K562 (cell line): ENCODE data around the gene FBLN7. TPM values are rescaled to one million over a fixed set of nuclear protein-coding genes. Genes with fewer than 3 reads are reported as not detected.

Experiments
- ATAC-seq: fragments of 200-7000 bp; cut with Tn5 transposase; 3 replicates; pipeline ENCODE4 v1.9.1; 2020; ENCODE audit warnings: moderate library complexity
- BruUV-seq: library from RNA; stranded (reverse); fragments of 400-500 nt; replicated peaks from 2 replicates; lab custom pipeline; 2021; lab: Mats Ljungman, UMichigan
- CTCF ChIA-PET: fragments of 300-600 bp; formaldehyde crosslinking; extraction: SDS; loops from one replicate; lab custom pipeline; 2021; ENCODE audit warnings: low intra/inter-chr PET ratio; lab: Yijun Ruan, JAX
- POLR2A ChIA-PET: fragments of 300-600, 350-650 bp; sonication (Branson Sonifier 250); formaldehyde crosslinking; extraction: SDS; loops from one replicate; lab custom pipeline; 2021; ENCODE audit warnings: antibody characterized with exemption, inconsistent platforms; lab: Yijun Ruan, JAX
- DNase-seq, 4 experiments: peaks; one replicate each; pipeline versions ENCODE4 v3.0.0 to v3.0.0-alpha.2; 2011 to 2018; ENCODE audit warnings: low spot score in 3 of 4, mixed read lengths in 3 of 4; ENCODE audit errors: extremely low read depth in 1 of 4
- FAIRE-seq: peaks from 2 replicates; lab custom pipeline; 2011; peaks lifted over from hg19 to GRCh38; lab: Jason Lieb, UNC
- H2AFZ ChIP-seq: 2 replicates; pipeline ENCODE4 v1.6.0; 2011; ENCODE audit warnings: low read depth, low read length, control low read depth, inconsistent platforms
- H3K27ac ChIP-seq: fragments of 200-600 bp; 3 replicates; pipeline ENCODE4 v1.8.0; 2011; ENCODE audit warnings: low read depth, mild to moderate bottlenecking, control low read depth, inconsistent platforms, low read length, moderate library complexity, mixed read lengths; ENCODE audit errors: extremely low read depth
- H3K27me3 ChIP-seq, 2 experiments: fragments of 300-600 bp in 1 of 2; 2 replicates in 1 of 2; 3 replicates in 1 of 2; pipeline versions ENCODE4 v1.6.0 to v1.8.0; 2011; ENCODE audit warnings: inconsistent platforms in 2 of 2, low read length in 2 of 2, mild to moderate bottlenecking in 1 of 2, mixed read lengths in 1 of 2, moderate library complexity in 1 of 2; ENCODE audit not compliant: control insufficient read depth in 2 of 2, insufficient read depth in 2 of 2
- H3K36me3 ChIP-seq: fragments of 300-600 bp; 3 replicates; pipeline ENCODE4 v1.8.0; 2011; ENCODE audit warnings: mild to moderate bottlenecking, low read length, inconsistent platforms; ENCODE audit not compliant: control insufficient read depth, insufficient read depth
- H3K4me1 ChIP-seq, 2 experiments: fragments of 200-600 bp in 1 of 2; replicated peaks in 1 of 2; 2 replicates in 1 of 2; 3 replicates in 1 of 2; pipeline versions ENCODE4 v1.5.1 to v1.8.0; 2011; ENCODE audit warnings: inconsistent platforms in 2 of 2, low read length in 2 of 2, mild to moderate bottlenecking in 1 of 2, mixed read lengths in 1 of 2, moderate library complexity in 1 of 2; ENCODE audit not compliant: control insufficient read depth in 2 of 2, insufficient read depth in 2 of 2
- H3K4me2 ChIP-seq: 2 replicates; pipeline ENCODE4 v1.6.1; 2011; ENCODE audit warnings: low read length, control low read depth, inconsistent platforms, mixed read lengths; ENCODE audit not compliant: insufficient read depth
- H3K4me3 ChIP-seq: fragments of 200-600 bp; sonication (generic), shearing (Covaris generic); 2 replicates; pipeline ENCODE4 v1.5.1; 2016; ENCODE audit warnings: control low read depth, inconsistent platforms
- H3K79me2 ChIP-seq: fragments of 200-600 bp; 3 replicates; pipeline ENCODE4 v1.8.0; 2011; ENCODE audit warnings: low read length, inconsistent platforms; ENCODE audit not compliant: control insufficient read depth, insufficient read depth
- H3K9ac ChIP-seq, 2 experiments: 2 replicates each; pipeline versions ENCODE4 v1.6.0 to v1.6.1; 2011; ENCODE audit warnings: low read depth in 2 of 2, low read length in 2 of 2, control low read depth in 1 of 2, inconsistent platforms in 1 of 2, mild to moderate bottlenecking in 1 of 2, mixed read lengths in 1 of 2; ENCODE audit not compliant: insufficient read depth in 1 of 2
- H3K9me1 ChIP-seq: one replicate; pipeline ENCODE4 v1.6.0; 2011; ENCODE audit warnings: inconsistent platforms, mild to moderate bottlenecking, low read length, moderate library complexity; ENCODE audit not compliant: control insufficient read depth, insufficient read depth
- H3K9me3 ChIP-seq: replicated peaks from 2 replicates; pipeline ENCODE4 v1.5.1; 2011; ENCODE audit warnings: low read depth, low read length, inconsistent platforms; ENCODE audit not compliant: control insufficient read depth, insufficient read depth
- H4K20me1 ChIP-seq: replicated peaks from 2 replicates; pipeline ENCODE4 v1.6.1; 2011; ENCODE audit warnings: low read length, inconsistent platforms, mixed read lengths; ENCODE audit not compliant: control insufficient read depth, insufficient read depth
- EP400 ChIP-seq: fragments of 450-650 bp; IDR thresholded peaks from 2 replicates; pipeline ENCODE4 v1.6.1; 2017; ENCODE audit warnings: antibody characterized with exemption, mild to moderate bottlenecking, moderate library complexity
- FOXM1 ChIP-seq, 2 experiments: fragments of 450-650 bp in 1 of 2; sonication (generic) in 1 of 2; formaldehyde crosslinking in 1 of 2; IDR thresholded peaks; 2 replicates each; pipeline versions ENCODE4 v1.6.1 to v1.9.0; 2017 to 2022; ENCODE audit warnings: low read depth in 2 of 2, mild to moderate bottlenecking in 2 of 2, missing genetic modification reagents in 1 of 2, moderate library complexity in 1 of 2
- HMG20A ChIP-seq: fragments of 450-650 bp; formaldehyde crosslinking; conservative IDR thresholded peaks from 2 replicates; pipeline ENCODE4 v1.4.0; 2020; ENCODE audit warnings: mild to moderate bottlenecking, mixed read lengths
- MXI1 ChIP-seq: IDR thresholded peaks from 2 replicates; pipeline ENCODE4 v1.6.1; 2011; ENCODE audit warnings: low read depth, mild to moderate bottlenecking, improper control_type of control experiment, low read length
- POLR2A ChIP-seq: fragments of 450-650 bp; conservative IDR thresholded peaks from 2 replicates; pipeline ENCODE4 v1.6.1; 2016
- SETDB1 ChIP-seq: IDR thresholded peaks from one replicate; pipeline ENCODE4 v1.6.1; 2012; ENCODE audit warnings: low read length, control low read depth, inconsistent platforms
- TCFL5 ChIP-seq: fragments of 250-450 bp; sonication (Bioruptor Pico); conservative IDR thresholded peaks from 2 replicates; pipeline ENCODE4 v1.6.1; 2021; ENCODE audit warnings: mild to moderate bottlenecking, moderate library complexity, matching md5 sums
- ZFP91 ChIP-seq: sonication (generic); formaldehyde crosslinking; IDR thresholded peaks from 2 replicates; pipeline ENCODE4 v1.8.0; 2022; ENCODE audit warnings: mild to moderate bottlenecking, missing genetic modification reagents
- ZNF140 ChIP-seq: fragments of 250-450 bp; sonication (Bioruptor Pico); IDR thresholded peaks from 2 replicates; pipeline ENCODE4 v1.8.0; 2021; ENCODE audit warnings: moderate library complexity, mild to moderate bottlenecking, inconsistent platforms
- ZNF232 ChIP-seq: sonication (generic); formaldehyde crosslinking; IDR thresholded peaks from 2 replicates; pipeline ENCODE4 v1.8.0; 2022; ENCODE audit warnings: mild to moderate bottlenecking, missing genetic modification reagents
- ZNF384 ChIP-seq: IDR thresholded peaks from 2 replicates; pipeline ENCODE4 v1.6.1; 2012; ENCODE audit warnings: low read depth, low read length, improper control_type of control experiment
- WGBS: fragments of 100-300 bp; shearing (Covaris generic); methylation state at CpG from one replicate; pipeline ENCODE4 v1.1.6; 2016; ENCODE audit warnings: low coverage, mixed read lengths; ENCODE audit not compliant: insufficient coverage; ENCODE audit errors: missing lambda C conversion rate; 5-methylcytosine and 5-hydroxymethylcytosine counted together
- in situ Hi-C: fragments of 300-500 bp; cut with MboI; formaldehyde crosslinking; loops from 4 replicates; pipeline ENCODE4 v1.15.0; 2018; ENCODE audit warnings: inconsistent platforms, mixed read lengths
- intact Hi-C: fragments of 100-400 bp; cut with micrococcal nuclease; formaldehyde crosslinking; loops from 2 replicates; pipeline ENCODE4 v1.14.2; 2022
- polyA plus RNA-seq, 8 experiments: library from polyadenylated mRNA; depleted of rRNA in 4 of 8; stranded (reverse) in 5 of 8; unstranded in 3 of 8; fragments of >200 nt; fragmentation: Nextera tagmentation in 2 of 8; fragmentation: Illumina TruSeq in 1 of 8; extraction: Ambion mirVana in 2 of 8; extraction: Trizol in 1 of 8; gene quantifications; 2 replicates each; pipeline versions ENCODE4 v1.2.1 to v1.2.3, GENCODE V29; 2011 to 2014; ENCODE audit warnings: inconsistent platforms in 1 of 8, missing spikeins in 1 of 8
- total RNA-seq, 7 experiments: library from RNA; depleted of rRNA in 6 of 7; stranded (reverse); fragments of >200 nt in 6 of 7; fragmentation: Illumina TruSeq in 2 of 7; extraction: Trizol in 2 of 7; gene quantifications; 2 replicates each; pipeline versions ENCODE4 v1.2.1 to v1.2.3, GENCODE V29; 2011 to 2021; ENCODE audit warnings: low replicate concordance in 1 of 7
- TF ChIP-seq, protein P1 (sequence below): sonication (generic); IDR thresholded peaks from 2 replicates; pipeline ENCODE4 v1.6.1; 2016

FBLN7 gene
- total and polyA plus RNA-seq, 9 of the 15 experiments (the other 6 are each of a cell fraction or from before 2014, with no cell fraction given) = 0.13 TPM; not detected in 8

GRCh38 chr2:112136096-112136495 lies 2.1 kb upstream of the FBLN7 start:
- Histone ChIP-seq H3K4me2 (no peak overlapping the region), H3K9me3 (no peaks in the 10 kb centered on the region), H3K4me3 (no peak overlapping the region), H3K79me2 (no peaks in the 10 kb centered on the region), H3K36me3 (no peaks in the 10 kb centered on the region), H3K27me3 (peaks cover 19 to 26% of the 10 kb centered on the region in 2 experiments; a peak in 4 of 5 replicates), H3K9ac (no peak overlapping the region), H2AFZ (no peak overlapping the region), H3K27ac (no peak overlapping the region), H3K4me1 (peaks cover 0 to 10% of the 10 kb centered on the region in 2 experiments; a peak in 3 of 5 replicates), H4K20me1 (no peaks in the 10 kb centered on the region), H3K9me1 (no peaks in the 10 kb centered on the region)
- no TSS peak for BruUV-seq
- ChIA-PET POLR2A (interaction anchor here (0.7 to 1.1 kb wide), 2 partner anchors 9 to 569 kb away, joined by 3 read pairs; no protein-coding TSS in a partner anchor), CTCF (no interaction called here)
- FAIRE-seq (peak; percentile 37), ATAC-seq (no peak), DNase-seq (no peak)
- intact Hi-C loops (no loop called here), in situ Hi-C loops (no loop called here)
- 11% methylated on average over 5 of the region's 5 CpGs for WGBS
- TF ChIP-seq TCFL5 = no peak
- TF ChIP-seq ZNF140 (CRISPR knock-in tag) = no peak

GRCh38 chr2:112137516-112138158 lies 548 bp upstream of the FBLN7 start:
- peaks cover 25 to 42% of the 10 kb centered on the region in 2 experiments; a peak in 4 of 5 replicates for H3K27me3 ChIP-seq
- H3K9ac ChIP-seq = no peak overlapping the region
- no peaks in the 10 kb centered on the region for H3K36me3 ChIP-seq
- no peak overlapping the region for H2AFZ ChIP-seq
- FAIRE-seq (peak; percentile 6), DNase-seq (peak in 1 of 4 experiments; percentile 8), ATAC-seq (peak; percentile 28; the same call in 2 of the 3 replicates)
- no peaks in the 10 kb centered on the region for H4K20me1 ChIP-seq
- no peak overlapping the region for H3K4me3 ChIP-seq
- BruUV-seq = no TSS peak
- intact Hi-C loops (no loop called here), in situ Hi-C loops (no loop called here)
- no peaks in the 10 kb centered on the region for H3K9me1 ChIP-seq
- no peak overlapping the region for H3K27ac ChIP-seq
- H3K79me2 ChIP-seq = no peaks in the 10 kb centered on the region
- ChIA-PET POLR2A (interaction anchor here (1.0 kb wide), 1 partner anchor 117 kb away, joined by 3 read pairs; the partner anchor contains the start of gene ZC3H8), CTCF (no interaction called here)
- no peaks in the 10 kb centered on the region for H3K9me3 ChIP-seq
- WGBS = 25% methylated on average over 15 of the region's 15 CpGs
- H3K4me1 ChIP-seq = peaks cover 0 to 10% of the 10 kb centered on the region in 2 experiments; a peak in 3 of 5 replicates
- no peak overlapping the region; the same call in 1 of the 2 replicates for H3K4me2 ChIP-seq
- no peak for TF ChIP-seq MXI1
- no peak for TF ChIP-seq EP400
- TF ChIP-seq ZNF384 = no peak
- TF ChIP-seq ZNF232 = no peak
- TF ChIP-seq FOXM1 (IDR thresholded peaks at IDR 0.05; ENCODE audit: low read depth) = no peak
- TF ChIP-seq FOXM1 (CRISPR knock-in tag; IDR thresholded peaks at IDR 0.05; ENCODE audit: low read depth) = no peak
- TF ChIP-seq SETDB1 = no peak
- no peak for TF ChIP-seq HMG20A (CRISPR knock-in tag)
- TF ChIP-seq, protein P1, sequence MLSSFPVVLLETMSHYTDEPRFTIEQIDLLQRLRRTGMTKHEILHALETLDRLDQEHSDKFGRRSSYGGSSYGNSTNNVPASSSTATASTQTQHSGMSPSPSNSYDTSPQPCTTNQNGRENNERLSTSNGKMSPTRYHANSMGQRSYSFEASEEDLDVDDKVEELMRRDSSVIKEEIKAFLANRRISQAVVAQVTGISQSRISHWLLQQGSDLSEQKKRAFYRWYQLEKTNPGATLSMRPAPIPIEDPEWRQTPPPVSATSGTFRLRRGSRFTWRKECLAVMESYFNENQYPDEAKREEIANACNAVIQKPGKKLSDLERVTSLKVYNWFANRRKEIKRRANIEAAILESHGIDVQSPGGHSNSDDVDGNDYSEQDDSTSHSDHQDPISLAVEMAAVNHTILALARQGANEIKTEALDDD = no peak
- no peak for TF ChIP-seq ZFP91 (CRISPR knock-in tag)
- no peak for TF ChIP-seq POLR2A
